Pancreas (tissue), 10 donors: ENCODE measurements around the gene RAB25. TPM values are rescaled to one million over a fixed set of nuclear protein-coding genes. Genes with fewer than 3 reads are reported as not detected.

Source experiments
- ATAC-seq, 4 donors: fragments of 200-7000 bp; cut with Tn5 transposase; one replicate each; pipeline versions ENCODE4 v1.8.0 to v1.9.1; 2020; ENCODE audit warnings: mild to moderate bottlenecking in 4 of 4, moderate library complexity in 4 of 4
- DNase-seq, 6 donors: peaks; one replicate each; pipeline ENCODE4 v3.0.0-alpha.2; 2020
- FAIRE-seq: peaks from 2 replicates; lab custom pipeline; 2012; peaks lifted over from hg19 to GRCh38; lab: Jason Lieb, UNC
- H3K27ac ChIP-seq, 4 donors: fragments of 200-600 bp; sonication (generic); 1 replicate in 3 of 4; 2 replicates in 1 of 4; pipeline versions ENCODE4 v1.5.0 to v1.8.0; 2020
- H3K27me3 ChIP-seq, 4 donors: fragments of 200-600 bp; one replicate each; pipeline ENCODE4 v1.8.0; 2021
- H3K36me3 ChIP-seq, 3 donors: fragments of 200-600 bp; sonication (generic) in 1 of 3; one replicate each; pipeline versions ENCODE4 v1.5.0 to v1.8.0; 2020 to 2021
- H3K4me1 ChIP-seq, 3 donors: fragments of 200-600 bp; one replicate each; pipeline ENCODE4 v1.8.0; 2021
- H3K4me3 ChIP-seq, 4 donors: fragments of 200-600 bp; sonication (generic) in 2 of 4; one replicate each; pipeline versions ENCODE4 v1.5.0 to v1.8.0; 2020 to 2021
- H3K9me3 ChIP-seq, 4 donors: fragments of 200-600 bp; one replicate each; pipeline ENCODE4 v1.8.0; 2021
- WGBS, 2 donors: extraction: QIAGEN DNeasy Blood & Tissue Kit; methylation state at CpG; one replicate each; pipeline ENCODE4 v1.1.7; 2013; 5-methylcytosine and 5-hydroxymethylcytosine counted together
- intact Hi-C, 3 donors: fragments of 100-400 bp; cut with DNase I; formaldehyde crosslinking; loops; one replicate each; pipeline versions ENCODE4 v1.11.1 to v1.14.2; 2022
- polyA plus RNA-seq, 2 donors: library from polyadenylated mRNA; stranded (reverse); fragments of 200-250 nt; gene quantifications; one replicate each; pipeline ENCODE4 v1.2.3, GENCODE V29; 2013
- total RNA-seq, 6 donors: library from RNA; stranded (reverse); fragmentation: NEBNext Ultra II Directional in 4 of 6; extraction: Animal tissue kit (Norgen Biotek cat#: 25700) in 4 of 6; gene quantifications; one replicate each; pipeline versions ENCODE4 v1.2.1 to v1.2.4, GENCODE V29; 2021 to 2023
- TF ChIP-seq, protein P1 (sequence below), 4 donors: fragments of 200-600 bp; sonication (generic) in 3 of 4; IDR thresholded peaks; one replicate each; pipeline versions ENCODE4 v1.5.0 to v1.8.0; 2021; ENCODE audit warnings: antibody characterized with exemption in 4 of 4
- donor health status: healthy with polysubstance abuse.
- donor health status: DM: no; HTN: no; CAD: no; lungs with moderate emphysema.
- donor health status: DM: no; HTN: no; CAD: no.
- donor health status: control.
- donor health status: control.
- donor health status: Bipolar disorder and iron deficiency.
- donor health status: DM: yes; HTN: yes; CAD: no.
- donor health status: DM: no; HTN: no; CAD: no.
- donor health status: DM: no; HTN: no; CAD: no.
- donor health status: DM: yes; HTN: yes; CAD: no.

RAB25 gene
- total and polyA plus RNA-seq, 8 donors, result 29.0 to 81.6 (median 37.4) TPM

DNA sequence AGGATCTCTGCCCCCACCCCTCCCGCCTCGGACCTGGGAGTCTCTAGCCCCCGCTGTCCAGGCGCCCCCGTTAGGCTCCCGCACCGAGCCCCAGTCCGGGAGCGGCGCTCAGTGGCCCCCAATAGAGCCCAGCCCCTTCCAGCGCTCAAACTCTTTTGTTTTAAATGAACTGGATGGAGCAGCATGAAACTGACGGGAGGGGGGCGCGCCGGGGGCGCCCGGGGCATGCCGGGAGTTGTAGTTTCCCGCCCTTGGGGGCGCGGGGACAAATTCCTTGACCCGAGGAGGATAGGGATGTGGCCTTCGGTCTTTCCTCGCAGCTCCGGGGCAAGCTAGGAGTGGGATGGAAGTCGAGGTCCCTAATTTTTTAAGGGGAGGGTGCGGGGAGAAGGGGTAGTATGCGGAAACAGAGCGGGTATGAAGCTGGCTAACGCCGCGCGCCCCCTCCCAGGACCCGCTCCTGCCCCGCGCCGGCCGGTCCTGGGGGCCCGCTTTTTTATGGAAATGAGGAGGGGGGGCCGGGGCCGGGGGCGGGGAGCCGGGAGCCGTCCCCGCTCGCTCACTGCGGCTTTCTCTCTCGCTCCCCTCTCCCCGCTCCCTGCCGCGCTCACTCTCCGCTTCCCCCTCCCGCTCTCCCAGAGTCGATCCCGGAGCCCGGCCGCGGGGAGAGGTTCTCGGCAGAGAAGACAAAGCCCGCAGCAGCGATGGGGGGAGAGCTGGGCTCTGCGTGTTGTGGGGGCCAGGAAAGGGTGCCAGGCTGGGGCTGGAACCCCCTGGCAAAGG lies 21.5 kb downstream of the RAB25 start, which contains the start of gene MEX3A:
MEX3A (minus strand) TSS at position 157 of the 783 bp plus-strand sequence. CDS start 467 bp downstream, outside the sequence.
- Histone ChIP-seq H3K36me3 (no peaks in the 10 kb centered on the region), H3K27me3 (no peaks in the 10 kb centered on the region), H3K9me3 (no peaks in the 10 kb centered on the region), H3K4me1 (peaks cover 0 to 3% (median 0%) of the 10 kb centered on the region in 3 donors), H3K4me3 (peak within 1 kb of the TSS; percentile 63 to 89 (median 80)), H3K27ac (peak within 1 kb of the TSS in 1 of 4 donors; percentile 27)
- TF ChIP-seq, protein P1, sequence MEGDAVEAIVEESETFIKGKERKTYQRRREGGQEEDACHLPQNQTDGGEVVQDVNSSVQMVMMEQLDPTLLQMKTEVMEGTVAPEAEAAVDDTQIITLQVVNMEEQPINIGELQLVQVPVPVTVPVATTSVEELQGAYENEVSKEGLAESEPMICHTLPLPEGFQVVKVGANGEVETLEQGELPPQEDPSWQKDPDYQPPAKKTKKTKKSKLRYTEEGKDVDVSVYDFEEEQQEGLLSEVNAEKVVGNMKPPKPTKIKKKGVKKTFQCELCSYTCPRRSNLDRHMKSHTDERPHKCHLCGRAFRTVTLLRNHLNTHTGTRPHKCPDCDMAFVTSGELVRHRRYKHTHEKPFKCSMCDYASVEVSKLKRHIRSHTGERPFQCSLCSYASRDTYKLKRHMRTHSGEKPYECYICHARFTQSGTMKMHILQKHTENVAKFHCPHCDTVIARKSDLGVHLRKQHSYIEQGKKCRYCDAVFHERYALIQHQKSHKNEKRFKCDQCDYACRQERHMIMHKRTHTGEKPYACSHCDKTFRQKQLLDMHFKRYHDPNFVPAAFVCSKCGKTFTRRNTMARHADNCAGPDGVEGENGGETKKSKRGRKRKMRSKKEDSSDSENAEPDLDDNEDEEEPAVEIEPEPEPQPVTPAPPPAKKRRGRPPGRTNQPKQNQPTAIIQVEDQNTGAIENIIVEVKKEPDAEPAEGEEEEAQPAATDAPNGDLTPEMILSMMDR (IDR thresholded peaks at IDR 0.05), result no peak
- ATAC-seq (peak; percentile 86 to 90 (median 87)), FAIRE-seq (no peak), DNase-seq (peak; percentile 65 to 88 (median 70))
- intact Hi-C loops, result loop anchor here in 1 of 3 donors (10.0 kb wide), 1 partner anchor 52 kb away; no protein-coding TSS in a partner anchor
- 0 to 1% methylated on average over 41 to 61 of the region's 62 CpGs for WGBS, 2 donors

GRCh38 chr1:156083800-156084790 lies 23.1 kb downstream of the RAB25 start:
- Histone ChIP-seq H3K36me3 (no peaks in the 10 kb centered on the region), H3K9me3 (no peaks in the 10 kb centered on the region), H3K4me3 (no peak overlapping the region), H3K27me3 (no peaks in the 10 kb centered on the region), H3K4me1 (peaks cover 0 to 3% (median 0%) of the 10 kb centered on the region in 3 donors), H3K27ac (no peak overlapping the region)
- DNase-seq (no peak), FAIRE-seq (no peak), ATAC-seq (no peak)
- intact Hi-C loops, result loop anchor here in 1 of 3 donors (10.0 kb wide), 1 partner anchor 51 kb away; no protein-coding TSS in a partner anchor
- TF ChIP-seq, protein P1 (IDR thresholded peaks at IDR 0.05), result no peak
- WGBS, 2 donors, result 53 to 57% methylated on average over 7 of the region's 7 CpGs

GRCh38 chr1:156086256-156086662 lies 25.3 kb downstream of the RAB25 start:
- no peak overlapping the region for H3K27ac ChIP-seq
- intact Hi-C loops, result loop anchor here in 2 of 3 donors (5.0 to 10.0 kb wide), 2 partner anchors 49 to 136 kb away; no protein-coding TSS in a partner anchor
- peak in 2 of 6 donors; percentile 46 to 50 for DNase-seq
- 6 to 13% methylated on average over 1 of the region's 1 CpG for WGBS, 2 donors
- H3K4me3 ChIP-seq, result no peak overlapping the region
- no peaks in the 10 kb centered on the region for H3K36me3 ChIP-seq
- H3K9me3 ChIP-seq, result no peaks in the 10 kb centered on the region
- no peak for FAIRE-seq
- H3K4me1 ChIP-seq, result peaks cover 0 to 3% (median 0%) of the 10 kb centered on the region in 3 donors
- TF ChIP-seq, protein P1 (IDR thresholded peaks at IDR 0.05), result no peak
- peak in 2 of 4 donors; percentile 14 to 26 for ATAC-seq
- no peaks in the 10 kb centered on the region for H3K27me3 ChIP-seq

GRCh38 chr1:156089704-156090103 lies 28.7 kb downstream of the RAB25 start:
- intact Hi-C loops, result loop anchor here (5.0 to 10.0 kb wide), 3 partner anchors 45 to 133 kb away; no protein-coding TSS in a partner anchor
- H3K27ac ChIP-seq, result peak overlapping the region in 1 of 4 donors; percentile 7
- no peaks in the 10 kb centered on the region for H3K27me3 ChIP-seq
- no peaks in the 10 kb centered on the region for H3K36me3 ChIP-seq
- WGBS, 2 donors, result 54 to 65% methylated on average over 6 of the region's 6 CpGs
- DNase-seq (no peak), FAIRE-seq (no peak), ATAC-seq (no peak)
- H3K4me3 ChIP-seq, result no peak overlapping the region
- H3K9me3 ChIP-seq, result no peaks in the 10 kb centered on the region
- H3K4me1 ChIP-seq, result no peaks in the 10 kb centered on the region
- TF ChIP-seq, protein P1 (IDR thresholded peaks at IDR 0.05), result no peak
